GM12878 (cell line): ENCODE data around the gene ANKRD53. TPM values are rescaled to one million over a fixed set of nuclear protein-coding genes. Genes with fewer than 3 reads are reported as not detected.

Experiments used
- ATAC-seq: fragments of 200-7000 bp; cut with Tn5 transposase; 3 replicates; pipeline ENCODE4 v1.9.1; 2020; ENCODE audit warnings: mild to moderate bottlenecking, moderate library complexity
- BruUV-seq: library from RNA; stranded (reverse); fragments of 400-500 nt; replicated peaks from 2 replicates; lab custom pipeline; 2021; lab: Mats Ljungman, UMichigan
- CTCF ChIA-PET: fragments of 300-600 bp; sonication (Branson Sonifier 250); formaldehyde crosslinking; extraction: SDS; loops from one replicate; lab custom pipeline; 2021; ENCODE audit warnings: inconsistent platforms; lab: Yijun Ruan, JAX
- POLR2A ChIA-PET: fragments of 350-600 bp; formaldehyde crosslinking; extraction: SDS; loops from one replicate; lab custom pipeline; 2021; ENCODE audit warnings: inconsistent platforms; lab: Charles Lee
- RAD21 ChIA-PET: fragments of 300-600 bp; sonication (Branson Sonifier 250); formaldehyde crosslinking; loops from one replicate; lab custom pipeline; 2023; ENCODE audit warnings: antibody characterized with exemption; ENCODE audit not compliant: unreplicated experiment; lab: Charles Lee
- SMC1A ChIA-PET: fragments of 300-600 bp; sonication (Branson Sonifier 250); formaldehyde crosslinking; loops from one replicate; lab custom pipeline; 2023; ENCODE audit not compliant: unreplicated experiment, uncharacterized antibody; lab: Charles Lee
- DNase-seq: peaks from one replicate; pipeline ENCODE4 v3.0.0-alpha.2; 2011; ENCODE audit warnings: low read depth, low spot score
- FAIRE-seq: peaks from 3 replicates; lab custom pipeline; 2011; peaks lifted over from hg19 to GRCh38; lab: Jason Lieb, UNC
- H2AFZ ChIP-seq: 2 replicates; pipeline ENCODE4 v1.6.0; 2011; ENCODE audit warnings: low read depth, low read length, control low read depth; ENCODE audit not compliant: control insufficient read depth
- H3K27ac ChIP-seq: 2 replicates; pipeline ENCODE4 v1.5.1; 2011; ENCODE audit warnings: control low read depth; ENCODE audit not compliant: control insufficient read depth, insufficient read depth
- H3K27me3 ChIP-seq, 2 experiments: replicated peaks in 1 of 2; 2 replicates each; pipeline versions ENCODE4 v1.6.0 to v1.6.1; 2011; ENCODE audit warnings: low read length in 1 of 2; ENCODE audit not compliant: control insufficient read depth in 2 of 2, insufficient read depth in 2 of 2
- H3K36me3 ChIP-seq, 2 experiments: 2 replicates each; pipeline ENCODE4 v1.5.1; 2011; ENCODE audit warnings: low read length in 1 of 2; ENCODE audit not compliant: control insufficient read depth in 2 of 2, insufficient read depth in 2 of 2
- H3K4me1 ChIP-seq: 2 replicates; pipeline ENCODE4 v1.6.1; 2011; ENCODE audit warnings: mild to moderate bottlenecking, low read length, moderate library complexity, mixed read lengths; ENCODE audit not compliant: control insufficient read depth, insufficient read depth
- H3K4me2 ChIP-seq: 2 replicates; pipeline ENCODE4 v1.6.0; 2011; ENCODE audit warnings: control low read depth; ENCODE audit not compliant: control insufficient read depth, insufficient read depth
- H3K4me3 ChIP-seq: fragments of 200-600 bp; sonication (generic); 2 replicates; pipeline ENCODE4 v1.5.1; 2016
- H3K79me2 ChIP-seq: 2 replicates; pipeline ENCODE4 v1.6.0; 2011; ENCODE audit warnings: low read length; ENCODE audit not compliant: control insufficient read depth, insufficient read depth
- H3K9ac ChIP-seq: 2 replicates; pipeline ENCODE4 v1.8.0; 2011; ENCODE audit warnings: low read length, control low read depth, mixed read lengths; ENCODE audit not compliant: control insufficient read depth, insufficient read depth
- H3K9me3 ChIP-seq: replicated peaks from 3 replicates; pipeline ENCODE4 v1.5.1; 2011; ENCODE audit warnings: mild to moderate bottlenecking, low read length; ENCODE audit not compliant: control insufficient read depth, insufficient read depth
- H4K20me1 ChIP-seq: 2 replicates; pipeline ENCODE4 v1.6.0; 2011; ENCODE audit not compliant: control insufficient read depth, insufficient read depth
- LARP7 ChIP-seq: fragments of 450-650 bp; IDR thresholded peaks from 2 replicates; pipeline ENCODE4 v1.6.1; 2017; ENCODE audit warnings: mild to moderate bottlenecking
- MXI1 ChIP-seq: fragments of 150-350 bp; IDR thresholded peaks from 2 replicates; pipeline ENCODE4 v1.6.1; 2011; ENCODE audit warnings: low read depth, mild to moderate bottlenecking, inconsistent platforms, low read length, improper control_type of control experiment
- RAD21 ChIP-seq: IDR thresholded peaks from 2 replicates; pipeline ENCODE4 v1.6.1; 2011; ENCODE audit warnings: mild to moderate bottlenecking, low read depth, low read length, moderate library complexity; ENCODE audit not compliant: insufficient read depth
- WRNIP1 ChIP-seq: IDR thresholded peaks from 2 replicates; pipeline ENCODE4 v1.6.1; 2011; ENCODE audit warnings: low read depth, low read length, improper control_type of control experiment, borderline replicate concordance
- WGBS: methylation state at CpG from one replicate; pipeline ENCODE4 v1.1.6; 2016; ENCODE audit warnings: low lambda C conversion rate; ENCODE audit not compliant: insufficient replicate concordance, insufficient coverage; ENCODE audit errors: missing lambda C conversion rate; 5-methylcytosine and 5-hydroxymethylcytosine counted together
- in situ Hi-C: fragments of 300-500 bp; cut with MboI; formaldehyde crosslinking; loops from 9 replicates; pipeline ENCODE4 v1.14.3; 2018; ENCODE audit warnings: mixed read lengths
- intact Hi-C: fragments of 100-400 bp; cut with micrococcal nuclease; formaldehyde crosslinking; loops from one replicate; pipeline ENCODE4 v1.14.2; 2022; ENCODE audit not compliant: unreplicated experiment
- polyA plus RNA-seq, 11 experiments: library from polyadenylated mRNA; depleted of rRNA in 4 of 11; unstranded in 6 of 11; stranded (reverse) in 5 of 11; fragments of >200 nt; fragmentation: Nextera tagmentation in 4 of 11; fragmentation: Illumina TruSeq in 1 of 11; extraction: Ambion mirVana in 4 of 11; extraction: Trizol in 1 of 11; gene quantifications; 1 replicate in 1 of 11; 2 replicates in 10 of 11; pipeline versions ENCODE4 v1.2.1 to v1.2.3, GENCODE V29; 2011 to 2016; ENCODE audit warnings: inconsistent platforms in 2 of 11, missing spikeins in 2 of 11, low read depth in 1 of 11
- total RNA-seq, 4 experiments: library from RNA; depleted of rRNA in 3 of 4; stranded (reverse); fragments of >200 nt in 3 of 4; fragmentation: Illumina TruSeq in 1 of 4; extraction: Trizol in 1 of 4; gene quantifications; 2 replicates each; pipeline versions ENCODE4 v1.2.1 to v1.2.3, GENCODE V29; 2013 to 2021
- TF ChIP-seq, protein P1 (sequence below): fragments of 450-650 bp; IDR thresholded peaks from 2 replicates; pipeline ENCODE4 v1.6.1; 2016; ENCODE audit warnings: mild to moderate bottlenecking

ANKRD53 gene
- total and polyA plus RNA-seq, 10 of the 15 experiments (the other 5 are each of a cell fraction or from before 2014, with no cell fraction given), result 0.04 TPM; not detected in 8

GRCh38 chr2:71003396-71003795 lies 25.0 kb downstream of the ANKRD53 start:
- intact Hi-C loops, result no loop called here
- TF ChIP-seq LARP7 (no peak), RAD21 (no peak)
- DNase-seq, result no peak
- no peak overlapping the region for H3K4me2 ChIP-seq
- ChIA-PET CTCF (interaction anchor here (2.9 kb wide), 1 partner anchor 38 kb away, joined by 30 read pairs; no protein-coding TSS in a partner anchor), SMC1A (no interaction called here), POLR2A (no interaction called here), RAD21 (no interaction called here)
- H3K27ac ChIP-seq, result no peak overlapping the region
- no peak for ATAC-seq
- no TSS peak for BruUV-seq
- H3K9me3 ChIP-seq, result no peaks in the 10 kb centered on the region
- H2AFZ ChIP-seq, result no peak overlapping the region
- H3K4me3 ChIP-seq, result no peak overlapping the region
- H3K36me3 ChIP-seq, result no peaks in the 10 kb centered on the region
- peaks cover 9% of the 10 kb centered on the region for H3K4me1 ChIP-seq
- H4K20me1 ChIP-seq, result no peaks in the 10 kb centered on the region
- FAIRE-seq, result no peak
- H3K79me2 ChIP-seq, result no peaks in the 10 kb centered on the region
- 48% methylated on average over 6 of the region's 6 CpGs for WGBS
- H3K27me3 ChIP-seq, result no peaks in the 10 kb centered on the region
- in situ Hi-C loops, result no loop called here
- H3K9ac ChIP-seq, result no peak overlapping the region

DNA sequence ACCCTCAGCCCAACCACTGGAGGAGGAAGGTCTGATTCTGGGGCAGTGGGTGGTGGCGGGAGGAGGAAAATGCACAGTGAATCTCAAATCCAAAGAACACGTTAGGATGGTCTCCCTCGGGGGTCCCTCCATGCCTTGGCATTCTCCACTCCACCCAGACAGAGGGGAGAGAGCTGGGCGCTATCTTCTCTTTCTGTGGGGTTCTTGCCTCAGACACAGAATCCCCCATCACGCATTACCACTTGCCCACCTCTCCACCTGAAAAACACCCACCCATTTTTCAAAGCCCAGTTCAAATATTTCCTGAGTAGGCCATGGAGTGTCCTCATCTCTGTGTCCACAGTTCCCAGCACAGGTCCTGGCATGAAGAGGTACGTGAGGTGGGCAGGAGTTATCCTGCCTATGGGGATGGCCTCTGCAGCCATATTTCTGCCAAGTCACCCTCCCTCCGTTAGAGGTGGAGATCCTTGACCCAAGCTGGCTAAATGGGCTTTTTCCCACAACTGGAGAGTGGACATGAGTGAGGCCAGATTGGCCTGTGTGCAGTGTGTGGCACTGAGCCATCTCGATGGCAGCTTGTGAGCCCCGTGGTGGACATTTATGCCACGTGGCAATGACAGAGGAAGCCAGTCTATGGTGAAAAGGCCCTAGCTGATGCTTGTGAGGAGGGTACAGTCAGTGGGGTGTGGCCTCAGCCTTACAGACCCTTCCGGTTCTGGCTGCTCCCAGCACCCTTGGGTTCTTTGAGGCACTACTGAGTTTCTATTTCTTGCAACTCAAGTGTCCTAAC lies 25.7 kb downstream of the ANKRD53 start:
- ChIA-PET POLR2A (no interaction called here), CTCF (no interaction called here), SMC1A (no interaction called here), RAD21 (no interaction called here)
- FAIRE-seq (no peak), DNase-seq (no peak), ATAC-seq (no peak)
- H3K79me2 ChIP-seq, result no peaks in the 10 kb centered on the region
- no peaks in the 10 kb centered on the region for H3K9me3 ChIP-seq
- 20% methylated on average over 11 of the region's 11 CpGs for WGBS
- H3K27ac ChIP-seq, result no peak overlapping the region
- intact Hi-C loops, result no loop called here
- H3K36me3 ChIP-seq, result no peaks in the 10 kb centered on the region
- no peak for TF ChIP-seq WRNIP1
- TF ChIP-seq MXI1, result no peak
- TF ChIP-seq, protein P1, sequence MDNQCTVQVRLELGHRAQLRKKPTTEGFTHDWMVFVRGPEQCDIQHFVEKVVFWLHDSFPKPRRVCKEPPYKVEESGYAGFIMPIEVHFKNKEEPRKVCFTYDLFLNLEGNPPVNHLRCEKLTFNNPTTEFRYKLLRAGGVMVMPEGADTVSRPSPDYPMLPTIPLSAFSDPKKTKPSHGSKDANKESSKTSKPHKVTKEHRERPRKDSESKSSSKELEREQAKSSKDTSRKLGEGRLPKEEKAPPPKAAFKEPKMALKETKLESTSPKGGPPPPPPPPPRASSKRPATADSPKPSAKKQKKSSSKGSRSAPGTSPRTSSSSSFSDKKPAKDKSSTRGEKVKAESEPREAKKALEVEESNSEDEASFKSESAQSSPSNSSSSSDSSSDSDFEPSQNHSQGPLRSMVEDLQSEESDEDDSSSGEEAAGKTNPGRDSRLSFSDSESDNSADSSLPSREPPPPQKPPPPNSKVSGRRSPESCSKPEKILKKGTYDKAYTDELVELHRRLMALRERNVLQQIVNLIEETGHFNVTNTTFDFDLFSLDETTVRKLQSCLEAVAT, result no peak
- no peak overlapping the region for H3K4me3 ChIP-seq
- H3K9ac ChIP-seq, result no peak overlapping the region
- no peak overlapping the region for H3K4me2 ChIP-seq
- no TSS peak for BruUV-seq
- no peak overlapping the region for H2AFZ ChIP-seq
- H3K27me3 ChIP-seq, result no peaks in the 10 kb centered on the region
- H4K20me1 ChIP-seq, result no peaks in the 10 kb centered on the region
- peaks cover 9% of the 10 kb centered on the region for H3K4me1 ChIP-seq
- in situ Hi-C loops, result no loop called here
